B cell (primary cell): Measurements from ENCODE around the gene OR9A4.

ENCODE experiments used
- CTCF ChIP-seq: fragments of 200-600 bp; IDR thresholded peaks from one replicate; pipeline ENCODE4 v1.8.0; 2022; ENCODE audit warnings: antibody characterized with exemption, mild to moderate bottlenecking
- EZH2 ChIP-seq: IDR thresholded peaks from 2 replicates; pipeline ENCODE4 v1.6.1; 2012; ENCODE audit warnings: borderline replicate concordance, low read depth, mild to moderate bottlenecking, moderate library complexity, low read length; ENCODE audit not compliant: insufficient read depth, poor library complexity, severe bottlenecking

GRCh38 chr7:141920281-141920680 lies 4.1 kb downstream of the OR9A4 start:
- TF ChIP-seq CTCF, result no peak
- TF ChIP-seq EZH2, result no peak
